Fibroblast of lung (primary cell): ENCODE results near the gene ZNF3.

ENCODE experiments used
- CTCF ChIP-seq, 2 donors: IDR thresholded peaks in 1 of 2; conservative IDR thresholded peaks in 1 of 2; 1 replicate in 1 of 2; 2 replicates in 1 of 2; pipeline ENCODE4 v1.5.1; 2011 to 2012; ENCODE audit warnings: low read length in 2 of 2, control low read depth in 1 of 2, inconsistent platforms in 1 of 2, low read depth in 1 of 2, mild to moderate bottlenecking in 1 of 2
- EZH2 ChIP-seq: IDR thresholded peaks from 2 replicates; pipeline ENCODE4 v1.5.1; 2012; ENCODE audit warnings: low read length, control low read depth, mild to moderate bottlenecking; ENCODE audit errors: missing control alignments

GRCh38 chr7:100072462-100072861 is 9.1 kb downstream of the ZNF3 start:
- no peak for TF ChIP-seq CTCF (conservative IDR thresholded peaks at IDR 0.05 in 1 of 2, IDR thresholded peaks at IDR 0.05 in 1 of 2; ENCODE audit: low read depth in 1 of 2, low read length in 2 of 2)
- TF ChIP-seq EZH2 = no peak
